Measurements from ENCODE around the gene ENTPD2.

Gene ENTPD2

GRCh38 chr9:137057545-137057944 is 3.7 kb upstream of the ENTPD2 start:
- H3K4me1 Mint-ChIP-seq, result peaks cover 11% of the 10 kb centered on the region
- H3K27me3 Mint-ChIP-seq, result peaks cover 15% of the 10 kb centered on the region
- H3K9me3 Mint-ChIP-seq, result no peaks in the 10 kb centered on the region
- DNase-seq (no peak), ATAC-seq (no peak)
- H3K27ac Mint-ChIP-seq, result no peak overlapping the region
- H3K4me3 Mint-ChIP-seq, result no peak overlapping the region

GRCh38 chr9:137056739-137057415 is 3.0 kb upstream of the ENTPD2 start:
- no peak for DNase-seq
- ATAC-seq, result no peak
- peaks cover 14% of the 10 kb centered on the region for H3K4me1 Mint-ChIP-seq
- H3K4me3 Mint-ChIP-seq, result no peak overlapping the region
- no peak overlapping the region for H3K27ac Mint-ChIP-seq
- peaks cover 21% of the 10 kb centered on the region for H3K27me3 Mint-ChIP-seq
- H3K9me3 Mint-ChIP-seq, result no peaks in the 10 kb centered on the region

GRCh38 chr9:137055385-137056364 is 1.8 kb upstream of the ENTPD2 start:
- DNase-seq (no peak), ATAC-seq (peak; percentile 9)
- Mint-ChIP-seq H3K27me3 (peaks cover 33% of the 10 kb centered on the region), H3K4me1 (peaks cover 14% of the 10 kb centered on the region), H3K27ac (no peak overlapping the region), H3K9me3 (no peaks in the 10 kb centered on the region), H3K4me3 (no peak overlapping the region)

- DNase-seq, result no peak
- ATAC-seq, result no peak
- Mint-ChIP-seq H3K27ac (no peak overlapping the region), H3K4me1 (peaks cover 14% of the 10 kb centered on the region), H3K9me3 (no peaks in the 10 kb centered on the region), H3K27me3 (peaks cover 41% of the 10 kb centered on the region), H3K4me3 (peak overlapping the region in 1 of 2 donors; percentile 26)
Observed at GRCh38 chr9:137054932-137055384, 1.1 kb upstream of the ENTPD2 start.

- H3K9me3 Mint-ChIP-seq, result no peaks in the 10 kb centered on the region
- H3K4me3 Mint-ChIP-seq, result no peak overlapping the region
- H3K4me1 Mint-ChIP-seq, result peaks cover 20% of the 10 kb centered on the region
- no peak overlapping the region for H3K27ac Mint-ChIP-seq
- ATAC-seq, result peak; percentile 26
- H3K27me3 Mint-ChIP-seq, result peaks cover 57% of the 10 kb centered on the region
- peak in 1 of 2 donors; percentile 3 for DNase-seq
Observed at GRCh38 chr9:137052998-137053943, 590 bp downstream of the ENTPD2 start.

- Mint-ChIP-seq H3K9me3 (no peaks in the 10 kb centered on the region), H3K4me1 (peaks cover 26% of the 10 kb centered on the region), H3K27me3 (peaks cover 67% of the 10 kb centered on the region), H3K4me3 (peak overlapping the region in 1 of 2 donors; percentile 41), H3K27ac (peak overlapping the region in 1 of 2 donors; percentile 71)
- ATAC-seq (no peak), DNase-seq (no peak)
Observed at GRCh38 chr9:137052293-137052692, 1.6 kb downstream of the ENTPD2 start.

- no peak for DNase-seq
- Mint-ChIP-seq H3K4me1 (peaks cover 30% of the 10 kb centered on the region), H3K27ac (no peak overlapping the region), H3K9me3 (no peaks in the 10 kb centered on the region), H3K4me3 (no peak overlapping the region), H3K27me3 (peaks cover 78% of the 10 kb centered on the region)
- ATAC-seq, result no peak
Observed at GRCh38 chr9:137051145-137051724, 2.6 kb downstream of the ENTPD2 start.

- ATAC-seq (no peak), DNase-seq (no peak)
- Mint-ChIP-seq H3K4me1 (peaks cover 32% of the 10 kb centered on the region), H3K4me3 (no peak overlapping the region), H3K9me3 (no peaks in the 10 kb centered on the region), H3K27ac (no peak overlapping the region), H3K27me3 (peaks cover 80% of the 10 kb centered on the region)
Observed at GRCh38 chr9:137050570-137050969, 3.3 kb downstream of the ENTPD2 start.

GRCh38 chr9:137049544-137050449 is 4.1 kb downstream of the ENTPD2 start:
- H3K4me1 Mint-ChIP-seq, result peaks cover 38% of the 10 kb centered on the region
- peaks cover 86% of the 10 kb centered on the region for H3K27me3 Mint-ChIP-seq
- ATAC-seq (peak; percentile 61), DNase-seq (peak; percentile 71 to 73)
- H3K4me3 Mint-ChIP-seq, result no peak overlapping the region
- no peaks in the 10 kb centered on the region for H3K9me3 Mint-ChIP-seq
- H3K27ac Mint-ChIP-seq, result no peak overlapping the region

GRCh38 chr9:137048655-137049543 is 5.0 kb downstream of the ENTPD2 start:
- Mint-ChIP-seq H3K4me3 (no peak overlapping the region), H3K27ac (no peak overlapping the region), H3K27me3 (peaks cover 88% of the 10 kb centered on the region), H3K9me3 (no peaks in the 10 kb centered on the region), H3K4me1 (peaks cover 43% of the 10 kb centered on the region)
- no peak for ATAC-seq
- DNase-seq, result peak in 1 of 2 donors; percentile 4

GRCh38 chr9:137046088-137046787 is 7.6 kb downstream of the ENTPD2 start, which contains the start of gene NPDC1:
Gene NPDC1 (minus strand): TSS chr9:137046177. CDS start chr9:137045989, 188 bp downstream.
- H3K27ac Mint-ChIP-seq, result no peak within 1 kb of the TSS
- peaks cover 78% of the 10 kb centered on the region for H3K27me3 Mint-ChIP-seq
- DNase-seq, result peak; percentile 83 to 84
- peak; percentile 75 for ATAC-seq
- peak within 1 kb of the TSS; percentile 75 to 80 for H3K4me3 Mint-ChIP-seq
- no peaks in the 10 kb centered on the region for H3K9me3 Mint-ChIP-seq
- H3K4me1 Mint-ChIP-seq, result peaks cover 41% of the 10 kb centered on the region

- Mint-ChIP-seq H3K27me3 (peaks cover 70% of the 10 kb centered on the region), H3K27ac (no peak overlapping the region), H3K9me3 (no peaks in the 10 kb centered on the region), H3K4me3 (peak overlapping the region; percentile 75 to 80), H3K4me1 (peaks cover 41% of the 10 kb centered on the region)
- ATAC-seq (peak; percentile 31), DNase-seq (no peak)
Observed at GRCh38 chr9:137045294-137046087, 8.4 kb downstream of the ENTPD2 start.

Data from stimulated activated naive CD8-positive, alpha-beta T cell treated with anti-CD3 and anti-CD28 coated beads, Interleukin-15, amount 100 ng/mL, for 72 hours (primary cell).